SW 1271 (cell line): ENCODE measurements around the gene ANKRD55.
"Not testable (repeated sequence)": the region's sequence is repeated elsewhere in the genome, so short reads cannot be mapped to it uniquely, and the experiment has no call there.

Source experiments
- DNase-seq, 2 experiments: peaks; one replicate each; lab custom pipeline; 2025; lab: John Stamatoyannopoulos, UW

ANKRD55 gene

DNA sequence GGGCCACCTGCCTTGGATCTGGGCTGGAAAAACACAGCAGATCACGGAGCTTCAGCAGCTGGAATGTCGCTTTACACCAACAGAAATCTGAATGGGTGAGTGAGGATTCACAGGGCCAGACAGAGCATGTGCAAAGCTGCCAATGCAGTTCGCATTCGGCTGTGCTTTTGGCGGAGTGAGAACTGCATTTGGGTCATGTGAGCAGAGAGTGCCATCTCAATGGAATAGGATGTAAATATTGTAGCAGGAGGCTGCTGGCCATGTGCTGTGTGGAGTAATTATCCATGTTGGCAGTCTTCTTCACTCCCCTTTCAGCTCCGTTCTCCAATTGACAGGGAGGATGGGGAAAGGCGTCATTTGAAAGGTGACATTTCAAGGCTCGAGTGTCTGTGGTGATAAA, at the start of gene ANKRD55:
TSS of gene ANKRD55 (minus strand) at position 101 of the 400 bp plus-strand sequence. CDS start 417 bp downstream, outside the sequence.
- no peak for DNase-seq

DNA sequence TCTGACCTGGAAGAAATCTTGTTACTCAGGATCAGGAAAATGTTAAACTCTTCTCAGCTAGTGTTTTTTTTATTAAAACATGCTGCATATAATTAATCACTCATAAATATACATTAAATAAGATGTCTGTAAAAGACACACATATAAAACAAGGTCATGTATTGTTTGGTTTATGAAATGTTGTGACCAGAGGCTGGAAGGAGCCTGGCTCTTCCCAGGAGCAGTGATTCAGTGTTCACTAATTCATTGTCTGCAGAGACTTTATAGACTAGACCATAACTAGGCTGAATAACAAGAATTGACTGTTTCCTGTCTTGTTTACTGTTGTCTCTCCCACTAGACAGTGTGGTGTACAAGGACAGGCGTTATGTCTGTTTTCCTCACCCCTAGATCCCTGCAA, 49.1 kb upstream of the ANKRD55 start:
- no peak for DNase-seq

DNA sequence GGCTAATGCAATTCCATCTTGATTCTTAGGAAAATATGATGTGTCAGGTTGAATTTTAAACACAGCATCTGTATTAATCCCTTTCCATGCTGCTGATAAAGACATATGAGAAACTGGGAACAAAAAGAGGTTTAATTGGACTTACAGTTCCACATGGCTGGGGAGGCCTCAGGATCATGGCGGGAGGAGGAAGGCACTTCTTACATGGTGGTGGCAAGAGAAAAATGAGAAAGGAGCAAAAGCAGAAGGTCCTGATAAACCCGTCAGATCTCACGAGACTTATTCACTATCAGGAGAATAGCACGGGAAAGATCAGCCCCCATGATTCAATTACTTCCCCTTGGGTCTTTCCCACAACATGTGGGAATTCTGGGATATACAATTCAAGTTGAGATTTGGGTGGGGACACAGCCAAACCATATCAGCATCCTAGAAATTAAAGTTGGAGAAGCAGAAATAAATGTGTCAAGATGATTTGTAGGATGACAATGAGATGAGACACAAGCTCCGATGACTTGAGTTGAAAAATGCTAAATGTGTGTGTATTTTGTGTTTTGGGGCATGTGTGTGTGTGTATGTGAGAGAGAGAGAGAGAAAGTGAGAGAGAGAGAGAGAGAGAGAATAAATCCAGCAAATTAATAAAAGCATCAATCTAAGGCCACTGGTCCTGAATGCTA, 48.5 kb upstream of the ANKRD55 start:
- DNase-seq = no peak

DNA sequence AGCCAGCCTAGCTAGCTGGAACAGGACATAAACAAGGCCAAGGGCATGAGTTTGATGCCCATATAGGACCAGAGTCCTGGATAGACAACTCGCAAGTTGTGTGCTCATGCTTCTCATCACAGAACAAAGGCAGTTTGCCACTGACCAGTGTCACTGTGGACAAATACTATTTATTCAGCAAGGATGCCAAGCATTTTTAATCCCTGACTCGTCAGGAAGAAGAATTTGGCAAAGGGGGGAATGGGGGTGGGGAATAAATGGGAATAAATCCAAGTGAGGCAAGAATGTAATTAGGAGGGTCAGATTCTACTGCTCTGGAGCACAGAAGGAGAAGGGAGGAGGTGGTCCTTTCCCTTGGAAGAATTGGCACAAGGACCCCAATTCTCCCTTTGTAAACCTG, 46.8 kb upstream of the ANKRD55 start:
- peak in 1 of 2 experiments; percentile 45 for DNase-seq

DNA sequence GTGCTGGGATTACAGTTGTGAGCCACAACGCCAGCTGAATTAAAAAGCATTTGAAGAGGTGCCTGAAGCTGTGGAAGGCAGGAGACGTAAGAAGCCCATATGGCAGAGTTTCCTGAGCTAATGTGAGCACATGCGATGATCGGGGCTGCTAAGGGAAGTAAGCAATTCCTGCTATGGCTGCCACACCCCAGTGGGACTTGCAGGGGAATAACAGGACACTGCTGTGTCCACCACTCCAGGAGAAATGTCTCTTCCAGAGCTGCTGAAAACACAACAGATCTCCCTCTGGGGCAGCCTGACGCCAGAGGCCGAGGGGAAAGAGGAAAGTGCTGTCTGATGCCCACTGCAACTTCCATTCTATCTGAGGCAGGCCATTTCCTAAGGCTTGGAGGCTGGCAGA, 46.2 kb upstream of the ANKRD55 start:
- DNase-seq = no peak

DNA sequence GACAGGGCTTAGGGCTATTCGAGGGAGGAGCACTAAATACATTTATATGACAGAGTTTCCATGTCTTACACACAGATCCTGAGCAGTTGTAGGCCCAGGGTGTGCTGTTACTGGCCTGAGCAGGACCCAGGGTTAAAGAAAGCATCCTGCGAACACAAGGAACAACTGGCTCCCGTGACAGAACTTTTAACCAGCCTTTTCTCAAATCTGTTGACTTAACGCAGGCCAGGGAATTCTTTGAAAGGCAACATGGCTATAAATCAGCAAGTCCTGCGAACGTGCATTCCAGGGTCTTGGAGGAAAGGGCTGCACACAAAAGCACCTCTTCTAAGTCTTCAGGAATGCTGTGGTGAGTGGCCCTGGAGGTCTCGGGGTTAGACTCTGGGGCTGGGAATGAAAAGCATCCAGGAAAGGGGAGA, 45.2 kb upstream of the ANKRD55 start:
- no peak for DNase-seq

DNA sequence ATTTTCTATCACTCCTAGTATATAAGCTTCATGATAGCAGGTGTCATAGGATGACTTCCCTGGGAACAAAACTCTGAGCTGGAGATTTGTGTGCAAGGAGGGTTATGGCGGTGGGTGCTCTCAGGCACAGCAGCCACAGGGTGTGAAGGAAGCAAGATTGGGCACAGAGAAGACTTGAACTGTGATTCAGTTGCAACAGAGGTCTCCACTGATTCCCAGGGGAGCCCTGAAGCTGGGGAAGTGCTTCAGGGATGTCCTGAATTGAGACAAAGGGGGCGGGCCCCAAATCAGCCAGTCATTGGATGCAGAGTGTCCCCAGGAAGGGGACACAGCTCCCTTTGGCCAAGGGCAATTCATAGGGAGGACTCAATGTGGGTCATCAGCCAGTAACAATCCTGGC, 44.4 kb upstream of the ANKRD55 start:
- DNase-seq = no peak

DNA sequence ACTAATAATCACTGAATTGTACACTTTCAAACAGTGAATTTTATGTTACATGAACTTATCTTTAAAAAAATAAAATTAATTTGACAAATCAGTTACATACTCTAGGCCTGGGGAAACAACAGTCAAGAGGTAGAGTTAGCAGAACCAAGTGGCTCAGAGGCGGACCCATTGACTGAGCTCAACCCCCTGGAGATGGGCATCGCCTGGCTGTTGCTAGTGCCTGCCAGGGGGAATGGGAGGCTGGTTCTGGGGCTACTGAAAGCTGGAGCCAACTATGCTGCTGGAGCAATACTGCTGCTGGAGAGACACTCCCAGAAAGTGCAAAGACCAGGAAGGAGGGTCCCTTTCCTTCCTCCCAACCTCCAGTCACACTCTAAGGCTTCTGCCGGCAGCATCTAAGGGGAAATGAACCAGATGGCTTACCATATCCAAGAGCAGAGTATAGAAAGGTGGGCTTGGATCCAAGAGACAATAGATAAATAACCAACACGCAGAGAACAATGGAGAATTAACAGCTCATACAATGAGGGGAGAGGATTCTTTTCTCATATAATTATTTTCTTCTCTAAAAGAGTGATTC, 40.3 kb upstream of the ANKRD55 start:
- DNase-seq = no peak

DNA sequence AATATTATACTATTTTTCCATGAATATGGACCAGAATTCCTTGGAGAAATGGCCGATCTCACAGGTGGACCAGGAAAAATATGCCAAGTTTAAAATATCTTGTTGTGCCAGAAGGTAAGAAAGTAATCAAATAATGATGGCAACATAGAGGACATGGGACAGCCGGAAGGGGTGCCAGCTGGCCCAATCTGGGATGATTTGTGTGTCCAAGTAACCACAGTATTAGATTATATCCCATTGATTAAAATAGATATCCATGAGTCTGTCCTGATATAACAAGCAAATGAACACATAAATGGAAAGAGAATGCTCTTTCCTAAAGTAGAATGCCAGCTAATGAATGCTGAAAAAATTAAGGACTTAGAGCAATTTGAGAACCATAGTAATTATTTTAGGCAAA, 39.6 kb upstream of the ANKRD55 start:
- no peak for DNase-seq

DNA sequence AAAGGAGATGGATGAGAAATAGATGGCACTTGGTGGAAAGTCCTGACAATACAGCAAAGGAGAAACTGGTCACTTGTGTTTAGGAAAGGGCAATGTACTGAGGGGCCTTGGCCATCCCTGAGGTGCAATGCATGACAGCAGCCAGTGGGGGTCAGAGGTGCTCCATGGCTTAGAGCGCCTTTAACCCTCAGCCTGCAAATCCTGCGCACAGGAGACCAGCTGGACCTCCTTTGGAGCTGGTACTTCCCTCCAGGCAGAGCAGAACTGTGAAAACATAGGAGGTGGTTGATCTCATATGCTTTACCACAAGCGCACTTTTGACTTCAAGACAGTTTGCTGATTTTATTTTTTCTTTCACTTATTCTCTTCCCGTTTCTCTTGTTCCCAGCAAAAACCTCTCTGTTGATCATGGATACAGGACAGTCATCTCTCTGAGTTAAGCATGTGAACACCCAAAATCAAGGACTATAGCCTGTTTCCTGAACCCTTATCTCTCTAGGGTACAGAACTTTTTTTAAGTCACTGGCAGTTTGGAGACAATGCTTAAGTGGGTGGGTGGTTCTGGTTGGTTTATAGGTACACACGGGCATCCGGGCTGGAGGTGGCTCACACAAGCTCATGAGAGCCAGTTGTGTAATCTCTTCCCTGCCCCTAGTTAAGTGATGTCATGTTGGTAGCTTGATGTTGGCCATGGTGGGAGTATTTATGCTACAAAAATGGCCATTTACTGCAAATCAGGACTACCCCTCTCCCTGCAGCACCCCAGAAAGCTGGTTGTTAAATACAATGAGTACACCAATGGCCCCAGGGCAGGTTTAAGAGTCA, 37.6 kb upstream of the ANKRD55 start:
- DNase-seq = peak; percentile 41 to 83

DNA sequence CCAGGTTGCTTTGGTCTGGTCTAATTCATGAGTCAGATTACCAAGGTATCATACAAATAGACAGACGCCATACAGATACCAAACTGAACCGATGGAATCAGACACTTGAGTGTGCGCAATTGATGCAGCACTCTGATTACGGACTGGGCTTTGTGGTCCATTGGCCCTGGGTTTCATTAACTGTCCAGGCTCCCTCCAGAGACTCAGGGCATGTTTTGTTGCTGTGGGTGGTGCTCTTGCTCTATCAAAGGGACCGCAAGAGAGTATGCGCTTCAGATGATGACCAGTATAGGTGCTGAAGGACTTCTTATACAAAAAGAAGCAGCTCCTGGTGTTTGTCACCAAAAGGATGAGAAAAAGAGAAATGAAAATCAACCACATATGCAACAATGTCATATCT, 36.9 kb upstream of the ANKRD55 start:
- no peak for DNase-seq

DNA sequence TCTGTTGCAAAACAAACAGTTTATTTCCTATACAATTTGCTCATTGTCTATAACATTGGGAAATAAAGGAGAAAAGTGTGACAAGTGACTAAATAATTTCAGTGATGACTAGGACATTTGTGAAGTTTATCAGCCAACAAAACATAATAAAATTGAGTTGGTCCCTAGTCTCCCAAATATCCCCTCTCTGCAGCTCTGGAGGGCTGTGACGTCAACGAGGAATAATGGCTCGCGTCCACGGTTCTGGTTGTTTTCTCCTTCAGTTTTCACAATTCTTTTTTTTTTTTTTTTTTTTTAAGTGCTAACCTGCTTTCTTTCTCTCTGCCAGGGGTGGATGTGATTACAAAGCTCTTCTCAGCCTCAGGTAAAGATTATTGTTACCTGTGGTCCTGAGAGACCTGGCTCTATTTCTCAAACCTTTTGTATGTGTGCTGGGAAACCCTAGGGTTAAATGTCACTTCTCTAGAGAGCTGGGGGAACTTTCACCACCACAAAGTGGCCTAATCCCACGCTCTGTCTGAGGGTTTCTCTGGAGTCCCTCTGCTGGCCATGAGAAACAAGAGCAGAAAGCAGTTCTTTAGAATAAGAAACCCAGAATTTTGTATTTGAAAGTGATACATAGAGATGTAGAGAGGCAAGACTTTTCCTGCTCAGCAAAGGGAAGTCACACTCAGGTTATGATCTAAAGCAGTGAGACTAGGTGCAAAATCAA, 36.2 kb upstream of the ANKRD55 start:
- peak; percentile 36 to 68 for DNase-seq

DNA sequence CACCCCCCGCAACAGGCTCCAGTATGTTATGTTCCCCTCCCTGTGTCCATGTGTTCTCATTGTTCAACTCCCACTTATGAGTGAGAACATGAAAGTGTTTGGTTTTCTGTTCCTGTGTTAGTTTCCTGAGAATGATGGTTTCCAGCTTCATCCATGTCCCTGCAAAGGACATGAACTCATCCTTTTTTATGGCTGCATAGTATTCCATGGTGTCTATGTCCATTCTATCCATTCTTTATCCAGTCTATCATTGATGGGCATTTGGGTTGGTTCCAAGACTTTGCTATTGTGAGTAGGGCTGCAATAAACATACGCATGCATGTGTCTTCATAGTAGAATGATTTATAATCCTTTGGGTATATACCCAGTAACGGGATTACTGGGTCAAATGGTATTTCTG, 35.6 kb upstream of the ANKRD55 start:
- not testable (repeated sequence) for DNase-seq

DNA sequence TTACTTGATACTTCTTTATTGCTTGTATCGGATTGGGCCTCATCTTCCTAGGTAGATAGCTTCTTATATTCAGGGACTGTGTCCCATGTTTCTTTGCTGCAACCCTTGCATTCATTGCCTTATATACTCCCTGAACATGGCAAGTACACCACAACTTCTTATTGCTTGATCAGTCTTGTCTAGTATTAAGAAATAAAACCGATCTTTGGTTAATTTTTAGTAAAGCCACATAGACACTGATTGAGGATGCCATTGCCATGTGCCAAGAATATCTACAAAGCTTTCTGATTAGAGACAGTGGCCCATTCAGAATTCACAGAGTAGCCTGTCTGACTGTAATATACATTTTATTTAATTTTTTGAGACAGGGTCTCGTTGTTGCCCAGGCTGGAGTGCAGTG, 34.7 kb upstream of the ANKRD55 start:
- DNase-seq = no peak

DNA sequence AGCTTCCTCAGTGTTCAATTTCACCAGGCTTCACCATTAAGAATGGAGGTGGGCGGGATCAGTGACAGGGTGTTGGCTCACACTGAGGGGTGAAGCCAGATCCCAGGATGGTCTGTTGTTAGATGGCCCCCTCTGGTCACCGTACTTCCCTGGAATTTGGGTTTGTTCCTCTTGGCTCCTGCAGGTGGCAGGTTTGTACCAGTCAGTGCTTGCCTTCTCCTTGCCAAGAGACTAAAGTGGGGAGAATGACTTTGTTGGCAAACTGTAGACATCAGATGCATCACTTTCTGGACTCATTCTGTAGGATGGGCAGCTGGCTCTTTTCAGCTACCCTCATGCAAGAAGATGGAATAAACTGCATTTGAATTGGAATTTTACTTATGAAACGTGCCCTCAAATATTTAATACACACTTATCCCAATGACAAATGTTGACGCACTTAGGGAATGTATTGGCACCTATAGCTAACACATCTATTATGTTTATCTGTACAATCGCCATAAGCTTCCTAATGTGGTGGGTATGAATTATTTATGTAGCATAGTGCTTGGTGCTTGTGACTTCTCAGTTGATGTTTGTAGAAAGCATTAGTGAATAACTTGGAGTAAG, 31.4 kb upstream of the ANKRD55 start:
- peak; percentile 46 to 63 for DNase-seq

DNA sequence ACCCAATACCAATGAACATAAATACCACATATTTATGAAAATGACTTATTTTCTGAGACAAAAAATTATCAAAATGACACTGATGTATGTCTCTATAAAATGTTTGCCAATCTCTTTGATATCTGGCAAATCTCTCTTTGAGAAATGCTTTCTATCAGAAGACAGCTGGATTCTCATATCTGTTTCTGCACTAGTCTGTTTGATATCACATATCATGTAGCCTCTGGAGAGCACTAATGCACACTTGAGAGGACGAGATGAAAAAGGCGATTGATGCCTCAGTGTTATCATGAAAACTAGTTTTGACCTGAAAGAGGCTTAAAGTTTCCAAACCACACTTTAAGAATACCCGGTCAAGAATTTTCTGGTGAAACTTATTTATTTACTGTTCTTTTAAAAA, 29.1 kb upstream of the ANKRD55 start:
- no peak for DNase-seq

DNA sequence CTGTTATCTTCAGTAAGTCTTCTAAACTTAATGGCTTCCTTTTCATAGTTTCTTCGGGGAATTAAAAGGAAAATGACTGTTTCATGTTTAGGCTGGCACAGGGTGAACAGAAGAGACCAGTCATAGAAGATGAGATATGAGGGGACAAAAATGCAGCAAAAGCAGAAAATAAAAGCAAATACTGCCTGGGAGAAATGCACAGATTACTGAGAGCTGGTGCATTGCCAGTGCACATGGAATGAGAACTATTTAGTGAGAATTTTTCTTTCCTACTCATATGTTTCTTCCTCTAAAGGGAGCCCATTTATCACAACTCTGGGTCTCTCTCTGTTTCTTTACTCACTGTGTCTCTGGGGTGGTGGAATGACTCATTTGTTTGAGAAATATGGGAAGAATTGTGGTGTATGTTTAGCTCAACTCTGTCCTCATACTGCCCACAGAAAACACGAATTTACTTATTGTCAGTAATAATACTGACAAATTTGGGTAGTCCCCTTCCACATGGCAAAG, 25.9 kb upstream of the ANKRD55 start:
- peak in 1 of 2 experiments; percentile 12 for DNase-seq

DNA sequence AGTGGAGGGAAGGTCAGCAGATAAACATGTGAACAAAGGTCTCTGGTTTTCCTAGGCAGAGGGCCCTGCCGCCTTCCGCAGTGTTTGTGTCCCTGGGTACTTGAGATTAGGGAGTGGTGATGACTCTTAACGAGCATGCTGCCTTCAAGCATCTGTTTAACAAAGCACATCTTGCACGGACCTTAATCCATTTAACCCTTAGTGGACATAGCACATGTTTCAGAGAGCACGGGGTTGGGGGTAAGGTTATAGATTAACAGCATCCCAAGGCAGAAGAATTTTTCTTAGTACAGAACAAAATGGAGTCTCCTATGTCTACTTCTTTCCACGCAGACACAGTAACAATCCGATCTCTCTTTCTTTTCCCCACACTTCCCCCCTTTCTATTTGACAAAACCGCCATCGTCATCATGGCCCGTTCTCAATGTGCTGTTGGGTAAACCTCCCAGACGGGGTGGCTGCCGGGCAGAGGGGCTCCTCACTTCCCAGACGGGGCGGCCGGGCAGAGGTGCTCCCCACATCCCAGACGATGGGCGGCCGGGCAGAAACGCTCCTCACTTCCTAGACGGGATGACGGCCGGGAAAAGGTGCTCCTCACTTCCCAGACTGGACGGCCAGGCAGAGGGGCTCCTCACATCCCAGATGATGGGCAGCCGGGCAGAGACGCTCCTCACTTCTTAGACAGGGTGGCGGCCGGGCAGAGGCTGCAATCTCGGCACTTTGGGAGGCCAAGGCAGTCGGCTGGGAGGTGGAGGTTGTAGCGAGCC, 24.8 kb upstream of the ANKRD55 start:
- DNase-seq = not testable (repeated sequence)

DNA sequence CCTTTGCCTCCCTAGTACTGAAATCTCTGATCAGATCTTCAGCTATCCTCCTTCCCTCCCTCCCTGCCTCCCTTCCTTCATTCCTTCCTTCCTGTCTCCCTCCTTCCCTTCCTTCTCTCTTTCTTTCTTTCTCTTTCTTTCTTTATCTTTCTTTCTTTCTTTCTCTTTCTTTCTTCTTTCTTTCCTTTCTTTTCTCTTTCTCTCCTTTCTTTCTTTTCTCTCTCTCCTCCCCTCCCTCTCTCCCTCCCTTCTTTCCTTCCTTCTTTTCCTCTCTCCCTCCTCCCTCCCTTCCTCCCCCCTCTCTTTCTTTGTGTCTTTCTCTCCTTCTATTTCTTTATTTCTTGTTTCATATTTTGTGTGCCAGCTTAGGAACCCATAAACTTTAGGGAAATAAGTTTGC, 23.9 kb upstream of the ANKRD55 start:
- no peak for DNase-seq

DNA sequence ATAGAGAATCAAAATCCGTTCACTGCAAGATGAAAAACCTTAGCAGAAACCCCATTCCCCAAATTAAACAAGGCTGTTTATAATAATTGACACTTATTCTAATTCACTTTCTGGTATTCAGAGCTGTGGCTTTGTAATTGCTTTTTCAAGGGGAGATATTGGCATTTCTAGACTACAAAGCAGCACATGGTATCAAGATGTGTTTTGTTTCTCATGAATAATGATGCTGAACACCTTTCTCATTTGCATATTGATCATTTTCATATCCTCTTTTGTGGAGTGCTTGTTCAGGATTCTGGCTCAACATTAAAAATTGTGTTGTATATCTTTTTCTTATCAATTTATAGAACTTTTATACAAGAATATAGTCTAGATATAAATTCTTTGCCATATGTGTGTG, 22.4 kb upstream of the ANKRD55 start:
- DNase-seq = no peak

DNA sequence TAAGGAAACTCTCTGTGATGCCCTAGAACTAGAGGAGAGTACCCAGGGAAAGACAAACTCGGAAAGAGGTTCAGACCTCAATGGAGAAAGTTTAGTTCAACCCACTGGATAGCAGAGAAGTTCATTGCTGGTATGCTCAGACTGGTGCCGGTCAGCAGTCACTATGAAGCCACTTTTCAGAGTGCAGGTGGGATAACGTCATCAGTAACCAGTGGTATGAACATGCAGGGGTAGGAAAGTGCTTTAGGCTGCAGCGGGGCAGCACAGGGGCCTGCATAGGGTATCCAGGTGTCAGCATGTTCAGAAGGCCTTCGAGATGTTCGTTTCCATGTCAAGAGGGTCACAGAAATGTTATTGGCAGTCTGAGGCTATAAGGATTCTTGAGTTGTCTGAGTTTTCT, 20.8 kb upstream of the ANKRD55 start:
- DNase-seq = no peak
